Measurements from ENCODE around the gene BNIPL. TPM values are rescaled to one million over a fixed set of nuclear protein-coding genes. Genes with fewer than 3 reads are reported as not detected.

BNIPL gene
- total RNA-seq, 1 donor from 2014 or later: 0.40 TPM

DNA sequence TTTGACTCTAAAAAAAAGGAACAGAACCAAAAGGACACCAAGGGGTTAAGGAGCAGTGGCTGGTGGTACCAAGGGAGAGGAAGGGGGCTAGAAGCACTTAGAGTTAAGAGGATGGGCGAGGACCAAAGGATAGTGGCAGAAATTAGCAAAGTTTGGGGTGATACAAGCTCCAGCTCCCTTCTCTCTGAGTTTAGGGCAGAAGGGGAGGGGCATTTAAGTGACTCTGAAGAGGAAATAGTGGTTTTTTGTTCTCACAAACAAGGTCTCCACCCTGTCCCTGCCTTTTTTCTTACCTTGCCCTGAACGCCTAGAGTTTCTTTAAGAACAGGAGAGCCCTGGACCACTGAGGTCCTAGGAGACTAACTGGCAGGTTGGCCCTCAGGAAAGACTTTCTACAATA, 19.8 kb downstream of the BNIPL start:
- no peak for DNase-seq (ENCODE audit: low read depth)

DNA sequence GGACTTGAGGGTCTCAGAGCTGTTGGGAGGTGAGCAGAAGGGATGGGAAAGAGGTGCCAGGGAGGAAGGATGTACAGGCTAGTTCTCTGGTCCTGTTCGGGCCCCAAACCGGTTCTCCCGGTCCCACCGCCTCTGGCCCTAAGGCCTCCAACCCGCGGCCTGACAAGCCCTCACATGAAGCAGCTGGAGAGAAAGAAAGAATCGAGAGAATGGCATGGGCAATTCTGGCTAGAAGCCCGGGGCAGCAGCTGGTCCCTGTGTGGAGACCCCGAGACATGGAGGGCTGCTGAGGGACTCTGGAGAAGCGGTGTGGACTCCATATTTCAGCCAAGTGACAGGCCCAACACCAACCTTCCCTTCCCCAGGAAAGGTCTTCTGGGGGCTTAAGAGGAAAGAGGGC, 22.3 kb downstream of the BNIPL start:
- no peak for DNase-seq (ENCODE audit: low read depth)

DNA sequence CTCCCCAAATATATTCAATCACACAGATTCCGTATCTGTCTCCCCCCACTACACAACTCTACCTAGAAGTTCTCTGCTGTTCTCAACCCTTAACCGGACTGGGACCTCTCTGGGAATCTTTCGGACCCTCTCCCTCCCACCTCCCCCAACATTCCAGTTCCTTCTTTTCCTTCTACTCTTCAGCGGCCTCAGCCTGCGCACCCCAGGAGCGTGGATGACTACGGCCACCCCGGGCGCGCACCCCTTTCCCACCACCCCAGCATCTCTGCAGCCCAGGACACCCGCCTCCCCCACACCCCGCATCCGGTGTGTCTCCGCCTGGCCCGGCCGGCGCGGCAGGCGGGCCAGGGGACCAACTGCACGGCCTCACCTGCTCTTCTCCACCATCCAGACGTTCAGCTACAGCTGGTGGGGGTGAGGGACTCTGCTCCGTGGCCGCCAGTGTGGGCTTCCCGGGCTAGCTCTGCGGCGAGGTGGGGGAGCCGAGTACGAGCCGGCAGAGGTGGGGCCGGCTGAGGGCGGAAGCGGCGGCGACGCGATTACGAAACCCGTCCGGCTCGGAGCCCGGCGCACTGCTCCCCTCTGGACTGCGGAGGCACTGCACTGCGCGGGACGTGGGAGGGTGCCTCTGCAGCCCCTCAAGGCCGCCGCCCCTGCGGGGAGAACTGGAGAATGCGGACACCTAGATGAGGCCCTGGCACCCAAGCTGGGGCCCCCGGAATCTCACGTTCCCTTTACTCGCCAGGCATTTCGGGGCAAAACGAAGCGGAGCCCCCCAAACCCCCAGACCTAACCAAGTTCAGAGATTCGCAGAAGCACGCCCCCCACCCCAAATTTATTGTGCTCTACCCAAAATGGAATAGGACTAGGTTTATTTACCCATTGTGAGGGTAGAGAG, 23.0 kb downstream of the BNIPL start, which contains the start of gene CDC42SE1:
Gene CDC42SE1, minus strand, starts transcription at position 514 of the 898 bp plus-strand sequence. CDS start 3,892 bp downstream, outside the sequence.
- peak; percentile 46 for DNase-seq (ENCODE audit: low read depth)

DNA sequence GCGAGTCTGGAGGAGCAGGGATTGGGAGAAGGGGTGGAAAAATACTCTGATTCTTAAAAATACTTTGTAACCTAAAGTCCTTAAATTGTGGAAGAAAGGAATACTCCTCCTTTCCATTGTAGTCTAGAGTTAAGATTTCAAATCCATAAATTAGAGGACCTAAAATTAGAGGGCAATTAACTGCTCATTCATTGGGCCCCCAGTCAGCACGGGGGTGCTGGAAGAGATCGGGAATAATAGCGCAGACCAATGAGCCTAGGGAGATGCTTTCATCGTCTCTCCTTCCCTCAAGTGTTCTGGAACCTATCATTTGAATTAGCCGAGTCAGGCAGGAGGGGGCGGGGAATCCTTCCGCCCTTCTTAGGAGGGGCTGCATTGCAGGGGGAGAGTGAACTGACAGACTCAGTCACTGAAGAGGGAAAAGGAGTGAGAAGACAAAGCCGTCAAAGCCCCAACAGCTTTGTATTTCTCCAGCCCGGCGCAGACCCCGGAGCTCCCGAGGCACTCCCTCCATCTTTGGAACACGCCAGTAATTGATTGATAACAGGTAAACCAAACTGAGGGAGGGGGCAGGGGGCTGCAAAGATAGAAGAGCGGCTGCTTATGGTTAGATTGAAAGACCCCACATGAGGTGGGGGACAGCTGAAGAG, 23.7 kb downstream of the BNIPL start, which contains the start of gene MLLT11:
Gene MLLT11, plus strand, starts transcription at position 391 of the 650 bp plus-strand sequence. CDS start 6,828 bp downstream, outside the sequence.
- no peak for DNase-seq (ENCODE audit: low read depth)

DNA sequence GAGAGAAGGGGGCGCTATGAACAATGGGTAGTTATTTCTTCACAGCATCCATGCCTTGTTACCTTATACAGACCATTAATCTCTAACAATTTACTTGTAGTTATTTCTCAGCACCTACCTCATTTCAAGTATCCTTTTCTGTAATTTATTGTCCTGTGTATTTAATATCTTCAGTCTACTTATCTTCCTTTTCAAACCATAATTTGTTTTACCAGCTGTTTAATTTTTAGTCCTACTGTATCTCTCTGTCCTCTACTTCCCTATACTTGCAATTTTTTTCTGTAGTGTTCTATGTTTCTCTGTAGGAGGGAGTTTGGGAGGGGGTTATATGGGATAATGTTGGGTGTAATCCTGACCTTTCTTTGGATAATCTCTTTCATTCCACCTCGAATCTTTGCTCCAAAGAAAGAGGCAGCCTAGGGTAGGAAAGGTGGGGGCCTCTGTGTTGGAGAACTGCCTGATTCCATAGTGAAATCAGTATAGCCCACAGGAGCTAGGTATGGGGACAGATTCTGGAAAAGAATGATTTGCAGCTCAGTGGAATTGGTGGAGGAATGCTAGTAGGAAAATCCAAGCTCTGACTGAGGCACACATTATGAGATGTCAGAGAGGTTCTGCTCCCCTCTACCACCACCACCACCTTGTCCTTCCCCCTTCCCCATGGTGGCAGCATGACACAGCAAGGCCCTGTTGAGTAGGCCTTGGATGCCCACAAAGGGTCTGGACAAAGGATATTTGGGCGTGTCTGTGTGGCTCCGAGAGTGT, 24.5 kb downstream of the BNIPL start:
- no peak for DNase-seq (ENCODE audit: low read depth)

DNA sequence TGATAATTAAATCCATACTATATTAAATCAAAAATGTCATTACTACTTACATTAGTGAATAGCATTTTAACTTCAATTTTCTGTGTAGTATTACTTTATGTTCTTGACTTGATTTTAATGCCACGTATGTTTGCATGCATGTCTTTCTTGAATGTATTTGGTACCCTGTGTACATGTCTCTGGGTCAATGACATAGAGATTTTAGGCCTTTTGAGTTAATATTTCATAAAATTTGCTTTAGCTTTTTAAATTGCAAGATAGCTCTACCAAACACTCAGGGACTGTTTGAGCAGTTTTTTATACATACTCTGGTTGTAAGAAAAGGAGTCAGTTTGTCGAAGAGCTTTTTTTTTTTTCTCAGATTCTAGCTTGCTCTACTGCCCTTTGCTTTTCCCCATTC, 25.3 kb downstream of the BNIPL start:
- no peak for DNase-seq (ENCODE audit: low read depth)

DNA sequence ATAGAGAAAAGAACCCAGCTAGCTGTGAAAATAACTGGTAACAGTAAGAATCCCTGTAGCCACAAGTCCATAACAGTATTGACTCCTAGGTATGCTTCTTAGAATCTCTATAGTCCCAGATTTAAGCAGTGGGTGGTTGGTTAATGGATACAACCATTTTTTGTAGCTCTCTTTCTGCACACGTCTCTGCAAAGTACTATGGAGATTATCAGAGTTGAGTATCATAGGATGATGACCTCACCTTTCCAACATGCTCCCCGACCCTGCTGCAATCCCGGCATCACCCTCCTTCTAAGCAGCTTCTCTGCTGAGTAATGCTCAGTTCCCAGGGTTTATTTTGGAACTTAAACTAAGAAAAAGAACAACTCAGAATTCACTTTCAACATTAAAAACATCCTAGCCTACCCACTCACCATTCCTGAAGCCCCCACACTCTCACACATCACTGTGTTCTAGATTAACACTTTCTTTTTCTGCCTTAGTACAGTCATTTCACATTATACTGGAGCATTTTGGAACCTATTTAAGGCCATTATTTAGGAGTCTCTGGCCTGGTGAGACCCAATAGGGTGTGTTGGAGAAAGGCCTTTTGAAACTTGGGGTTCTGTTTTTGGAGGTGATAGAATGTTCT, 26.5 kb downstream of the BNIPL start:
- DNase-seq (ENCODE audit: low read depth): peak; percentile 38

DNA sequence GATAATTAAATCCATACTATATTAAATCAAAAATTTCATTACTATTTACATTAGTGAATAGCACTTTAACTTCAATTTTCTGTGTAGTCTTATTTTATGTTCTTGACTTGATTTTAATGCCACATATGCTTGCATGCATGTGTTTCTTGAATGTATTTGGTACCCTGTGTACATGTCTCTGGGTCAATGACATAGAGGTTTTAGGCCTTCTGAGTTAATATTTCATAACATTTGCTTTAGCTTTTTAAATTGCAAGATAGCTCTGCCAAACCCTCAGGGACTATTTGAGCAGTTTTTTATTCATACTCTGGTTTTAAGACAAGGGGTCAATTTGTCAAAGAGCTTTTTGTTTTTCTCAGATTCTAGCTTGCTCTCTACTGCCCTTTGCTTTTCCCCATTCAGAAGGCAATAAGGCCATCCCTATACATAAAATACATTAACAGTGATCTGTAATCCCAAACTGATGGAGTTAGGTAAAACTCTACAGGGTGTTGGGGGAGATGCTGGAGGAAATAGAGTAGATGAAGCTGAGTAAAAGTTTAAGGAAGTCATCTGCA, 28.8 kb downstream of the BNIPL start:
- no peak for DNase-seq (ENCODE audit: low read depth)

DNA sequence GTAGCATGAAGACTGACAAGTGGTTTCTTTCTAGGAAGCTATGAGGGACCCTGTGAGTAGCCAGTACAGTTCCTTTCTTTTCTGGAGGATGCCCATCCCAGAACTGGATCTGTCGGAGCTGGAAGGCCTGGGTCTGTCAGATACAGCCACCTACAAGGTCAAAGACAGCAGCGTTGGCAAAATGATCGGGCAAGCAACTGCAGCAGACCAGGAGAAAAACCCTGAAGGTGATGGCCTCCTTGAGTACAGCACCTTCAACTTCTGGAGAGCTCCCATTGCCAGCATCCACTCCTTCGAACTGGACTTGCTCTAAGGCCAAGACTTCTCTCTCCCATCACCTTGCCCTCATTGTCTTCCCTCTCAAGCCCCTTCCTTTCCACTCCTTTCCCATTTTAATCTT, 30.8 kb downstream of the BNIPL start:
- DNase-seq (ENCODE audit: low read depth): no peak

DNA sequence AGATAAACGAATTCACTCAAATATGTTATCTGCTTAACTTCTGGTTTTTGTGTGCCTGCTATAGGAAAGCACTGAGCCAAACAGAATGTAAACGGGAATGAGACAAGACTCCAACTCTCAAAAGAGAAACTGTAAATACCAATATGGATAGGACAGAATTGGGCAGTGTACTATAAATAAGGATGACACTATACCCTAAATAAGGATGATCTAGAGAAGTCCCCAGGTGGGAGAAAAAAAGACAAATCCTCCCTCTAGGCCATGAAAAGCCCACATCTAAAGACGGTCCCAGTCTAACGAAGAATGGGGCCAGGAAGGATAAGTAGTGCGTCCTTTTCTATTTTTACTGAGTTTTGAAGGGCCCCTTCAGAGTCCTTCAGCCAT, 32.7 kb downstream of the BNIPL start:
- no peak for DNase-seq (ENCODE audit: low read depth)

DNA sequence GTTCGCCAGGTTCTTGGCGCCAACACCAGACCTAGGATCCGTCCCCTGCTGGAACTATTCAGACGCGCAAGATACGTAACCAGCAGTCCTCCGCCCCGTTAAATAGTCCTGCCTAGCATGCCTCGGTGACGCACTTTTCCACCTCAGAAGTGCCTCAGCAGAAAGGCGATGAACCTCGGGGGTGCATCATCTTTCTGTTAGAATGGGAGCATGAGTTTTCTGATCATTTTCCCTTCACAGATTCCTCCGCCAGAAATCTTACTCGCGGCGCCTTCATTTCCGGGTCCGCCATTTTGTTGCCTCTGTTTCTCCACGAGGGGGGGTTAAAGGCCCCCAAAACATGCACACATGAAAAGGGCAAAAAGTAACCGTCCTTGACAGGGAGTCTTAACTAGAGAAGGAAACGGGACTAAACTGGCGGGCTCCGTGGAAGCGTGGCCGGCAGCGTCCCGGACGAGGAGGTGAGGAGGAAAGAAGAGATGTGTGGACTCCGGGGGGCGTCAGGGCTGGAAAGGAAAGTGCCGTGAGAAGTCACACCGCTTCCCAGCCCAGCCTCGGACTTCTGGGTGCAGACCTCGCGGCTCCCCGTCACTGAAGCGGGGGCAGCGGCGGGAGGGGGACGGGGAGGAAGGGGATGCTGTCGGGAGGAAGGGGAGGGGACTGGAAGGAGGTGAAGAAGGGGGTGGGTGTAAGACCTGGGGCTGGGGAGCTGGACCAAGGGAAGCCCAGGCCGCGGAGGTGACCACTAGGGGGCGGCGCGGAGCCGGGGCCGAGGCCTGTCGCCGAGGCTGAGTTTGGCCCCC, 34.3 kb downstream of the BNIPL start, which contains the start of gene GABPB2:
Gene GABPB2, plus strand, starts transcription at position 288 of the 803 bp plus-strand sequence. CDS start 17,429 bp downstream, outside the sequence.
- peak; percentile 86 for DNase-seq (ENCODE audit: low read depth)

DNA sequence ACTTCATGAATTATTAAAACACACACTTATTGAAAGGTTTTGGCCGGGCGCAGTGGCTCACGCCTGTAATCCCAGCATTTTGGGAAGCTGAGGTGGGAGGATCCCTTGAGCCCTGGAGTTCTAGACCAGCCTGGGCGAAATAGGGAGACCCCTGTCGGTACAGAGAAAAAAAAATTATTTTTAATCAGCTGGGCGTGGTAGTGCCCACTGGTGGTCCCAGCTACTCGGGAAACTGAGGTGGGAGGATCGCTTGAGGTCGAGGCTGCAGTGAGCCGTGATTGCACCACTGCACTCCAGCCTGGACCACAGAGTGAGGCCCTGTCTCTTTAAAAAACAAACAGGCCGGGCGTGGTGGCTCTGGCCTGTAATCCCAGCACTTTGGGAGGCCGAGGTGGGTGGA, 35.8 kb downstream of the BNIPL start:
- no peak for DNase-seq (ENCODE audit: low read depth)

DNA sequence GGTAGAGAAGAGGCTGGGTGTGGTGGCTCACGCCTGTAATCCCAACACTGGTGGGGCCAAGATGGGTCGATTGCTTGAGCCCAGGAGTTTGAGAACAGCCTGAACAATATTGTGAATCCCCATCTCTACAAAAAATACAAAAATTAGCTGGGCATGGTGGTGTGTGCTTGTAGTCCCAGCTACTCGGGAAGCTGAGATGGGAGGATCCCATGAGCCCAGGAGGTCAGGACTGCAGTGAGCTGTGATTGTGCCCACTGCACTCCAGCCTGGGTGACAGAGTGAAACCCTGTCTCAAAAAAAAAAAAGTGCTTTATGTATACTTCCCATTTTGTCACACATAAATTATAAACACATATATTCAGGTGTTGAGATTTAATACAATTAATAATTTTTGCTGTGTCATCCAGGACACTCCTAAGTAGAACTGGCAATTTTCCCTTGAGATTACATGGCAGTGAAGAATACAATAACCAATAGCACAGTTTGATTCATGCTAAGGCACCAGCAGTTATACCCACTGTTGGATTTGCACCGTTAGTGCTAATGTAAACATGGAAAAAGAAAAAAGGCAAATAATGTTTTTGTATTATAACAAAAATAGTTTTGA, 49.7 kb downstream of the BNIPL start:
- no peak for DNase-seq (ENCODE audit: low read depth)

Other genes starting within 250 kb of the BNIPL start
- gene CTSK, start 228.3 kb upstream of the BNIPL start, total RNA-seq: 0.52 and 1.7 TPM in 2 replicates
- 33.2 and 65.6 TPM in 2 replicates for gene ARNT, start 160.0 kb upstream of the BNIPL start, total RNA-seq
- gene CTXND2, start 149.4 kb upstream of the BNIPL start, total RNA-seq: not detected in 2 replicates
- 33.0 and 51.1 TPM in 2 replicates for gene SETDB1, start 110.2 kb upstream of the BNIPL start, total RNA-seq
- gene CERS2, start 61.8 kb upstream of the BNIPL start, total RNA-seq: 119 and 202 TPM in 2 replicates
- 0.30 and 1.6 TPM in 2 replicates for gene ANXA9, start 54.3 kb upstream of the BNIPL start, total RNA-seq
- gene MINDY1, start 29.7 kb upstream of the BNIPL start, total RNA-seq: 35.4 and 47.7 TPM in 2 replicates
- 12.5 and 21.6 TPM in 2 replicates for gene PRUNE1, start 28.1 kb upstream of the BNIPL start, total RNA-seq
- 0.52 and 1.1 TPM in 2 replicates for gene C1orf56, start 11.2 kb downstream of the BNIPL start, total RNA-seq
- gene CDC42SE1, start 23.0 kb downstream of the BNIPL start, total RNA-seq: 80.7 and 134 TPM in 2 replicates
- 6.1 and 6.6 TPM in 2 replicates for gene MLLT11, start 23.8 kb downstream of the BNIPL start, total RNA-seq
- 9.6 and 14.1 TPM in 2 replicates for gene GABPB2, start 34.2 kb downstream of the BNIPL start, total RNA-seq
- 8.4 TPM in 1 of 2 replicates, not detected in the other for gene SEMA6C, start 110.0 kb downstream of the BNIPL start, total RNA-seq
- gene TNFAIP8L2, start 120.1 kb downstream of the BNIPL start, total RNA-seq: not detected in 2 replicates
- 5.8 and 7.5 TPM in 2 replicates for gene LYSMD1, start 129.3 kb downstream of the BNIPL start, total RNA-seq
- 16.8 and 20.0 TPM in 2 replicates for gene SCNM1, start 129.6 kb downstream of the BNIPL start, total RNA-seq
- not detected in 2 replicates for gene TMOD4, start 139.4 kb downstream of the BNIPL start, total RNA-seq
- 75.6 and 82.8 TPM in 2 replicates for gene VPS72, start 153.6 kb downstream of the BNIPL start, total RNA-seq
- gene PIP5K1A, start 162.0 kb downstream of the BNIPL start, total RNA-seq: 67.4 and 95.5 TPM in 2 replicates
- 181 and 257 TPM in 2 replicates for gene PSMD4, start 218.1 kb downstream of the BNIPL start, total RNA-seq
- gene ZNF687, start 245.7 kb downstream of the BNIPL start, total RNA-seq: 10.1 and 32.3 TPM in 2 replicates

Data from renal cortical epithelial cell (primary cell).